Muscle of arm (tissue), 12 donors: ENCODE data around the gene UMAD1. TPM values are rescaled to one million over a fixed set of nuclear protein-coding genes. Genes with fewer than 3 reads are reported as not detected.
A peak's percentile ranks its signal among the peaks of the same experiment; 100 is the strongest.

Experiments used
- DNase-seq: peaks from one replicate; pipeline ENCODE4 v3.0.0-alpha.2; 2013
- polyA plus RNA-seq, 12 donors: library from polyadenylated mRNA; unstranded; fragments of 120-200 nt; gene quantifications; one replicate each; pipeline ENCODE4 v1.2.1, GENCODE V29; 2013; ENCODE audit not compliant: insufficient read length in 12 of 12

The UMAD1 gene
- polyA plus RNA-seq, 12 donors: 7.5 to 12.0 (median 9.4) TPM; not detected in 1

- no peak for DNase-seq
Observed at GRCh38 chr7:7883394-7883793, 242.8 kb downstream of the UMAD1 start.

DNA sequence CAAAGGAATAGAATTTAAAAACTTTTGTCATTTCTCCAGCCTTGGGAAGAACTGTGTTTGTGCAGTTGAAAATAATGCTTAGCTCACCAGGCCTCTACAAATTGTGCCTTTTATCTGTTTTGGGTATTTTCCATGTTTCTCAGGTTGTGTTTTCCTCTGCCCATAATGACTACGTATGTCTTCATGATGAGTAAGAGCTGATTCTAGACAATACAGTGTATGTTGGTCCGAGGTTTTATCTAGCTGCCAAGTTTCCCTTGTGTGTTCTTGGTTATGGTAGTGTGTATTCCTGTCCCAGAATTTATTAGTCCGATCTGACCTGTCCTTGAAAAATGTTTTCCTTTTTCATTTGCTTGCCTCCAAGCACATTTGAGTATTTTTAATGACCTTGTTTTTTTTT is 244.3 kb downstream of the UMAD1 start:
- no peak for DNase-seq

- no peak for DNase-seq
Observed at GRCh38 chr7:7889791-7890568, 249.4 kb downstream of the UMAD1 start.

GRCh38 chr7:7895004-7895650 is 254.6 kb downstream of the UMAD1 start:
- DNase-seq: peak; percentile 11

GRCh38 chr7:7895754-7896153 is 255.2 kb downstream of the UMAD1 start:
- DNase-seq: no peak

DNA sequence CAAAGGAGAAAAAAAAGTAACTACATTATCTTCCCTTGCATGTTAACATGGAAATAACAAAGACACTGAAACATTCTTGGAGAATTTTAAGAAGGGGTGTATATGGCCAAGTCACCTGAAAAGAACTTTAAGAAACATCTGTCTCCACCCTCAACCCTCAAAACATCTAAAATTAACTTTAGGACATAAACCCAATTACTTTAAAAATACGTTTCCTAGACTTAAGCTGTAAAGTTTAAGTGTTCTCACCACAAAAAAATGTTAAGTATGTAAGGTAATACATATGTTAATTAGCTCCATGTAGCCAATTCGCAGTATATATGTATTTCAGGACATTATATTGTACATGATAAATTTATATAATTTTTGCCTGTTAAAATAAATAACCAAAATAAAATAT is 257.0 kb downstream of the UMAD1 start:
- DNase-seq: no peak

DNA sequence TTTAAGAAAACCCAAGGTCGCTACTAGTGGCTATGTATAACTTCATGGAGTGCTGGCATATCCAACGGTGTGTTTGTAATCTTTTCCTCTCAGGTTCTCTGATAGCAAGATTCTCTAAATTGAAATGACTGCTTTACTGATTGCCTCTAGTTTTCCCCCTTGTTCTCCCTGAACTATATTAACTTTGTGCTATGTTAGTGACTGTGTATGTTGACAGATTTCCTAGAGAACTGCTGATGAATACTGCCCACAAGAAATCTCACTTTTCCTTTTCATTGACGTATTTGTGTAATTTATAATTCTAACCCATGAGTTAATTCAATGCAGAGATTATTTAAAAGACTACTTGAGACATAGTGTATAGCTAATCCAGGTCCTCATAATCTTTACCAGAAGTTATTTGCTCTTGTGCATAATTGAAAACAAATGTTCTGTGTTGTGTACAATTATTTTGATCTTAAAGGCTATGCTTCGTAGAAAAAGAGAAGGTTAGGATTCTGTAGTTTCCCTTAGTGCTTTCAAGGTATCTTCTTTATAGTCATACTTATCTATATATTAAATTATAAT is 257.5 kb downstream of the UMAD1 start:
- no peak for DNase-seq

GRCh38 chr7:7902845-7903244 is 262.3 kb downstream of the UMAD1 start:
- DNase-seq: no peak

DNA sequence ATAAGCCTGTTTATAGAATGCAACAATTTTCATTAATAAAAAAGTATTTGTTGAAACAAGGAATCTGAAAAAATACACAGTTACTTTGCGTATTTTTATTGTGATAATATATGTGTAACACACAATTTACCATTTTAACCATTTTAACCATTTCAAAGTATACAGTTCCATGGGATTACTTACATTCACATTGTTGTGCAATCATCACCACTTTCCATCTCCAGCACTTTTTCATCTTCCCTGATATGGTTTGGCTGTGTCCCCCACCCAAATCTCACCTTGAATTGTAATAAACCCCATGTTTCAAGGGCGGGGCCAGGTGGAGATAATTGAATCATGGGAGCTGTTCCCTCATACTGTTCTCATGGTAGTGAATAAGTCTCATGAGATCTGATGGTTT is 266.8 kb downstream of the UMAD1 start:
- no peak for DNase-seq

- DNase-seq: no peak
Observed at GRCh38 chr7:7908622-7909145, 268.1 kb downstream of the UMAD1 start.

DNA sequence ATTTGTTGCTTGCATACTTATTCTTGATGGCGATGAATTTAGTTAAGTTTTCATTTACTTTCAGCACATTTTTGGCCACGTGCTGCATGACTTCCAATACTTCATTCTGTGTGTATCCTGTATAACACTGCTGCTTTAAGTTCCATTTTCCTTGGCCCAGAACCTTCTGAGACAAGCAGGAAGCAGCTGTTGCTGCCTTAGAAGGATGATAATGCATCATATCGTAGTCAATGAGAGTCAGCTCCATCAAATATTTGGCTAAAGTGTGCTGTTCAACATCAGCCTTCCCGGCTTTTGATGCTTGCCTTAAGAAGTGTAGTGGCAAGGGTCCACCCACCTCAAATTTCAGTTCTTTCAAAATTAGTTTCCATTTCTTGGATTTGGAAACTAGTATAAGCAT is 268.8 kb downstream of the UMAD1 start:
- no peak for DNase-seq

DNA sequence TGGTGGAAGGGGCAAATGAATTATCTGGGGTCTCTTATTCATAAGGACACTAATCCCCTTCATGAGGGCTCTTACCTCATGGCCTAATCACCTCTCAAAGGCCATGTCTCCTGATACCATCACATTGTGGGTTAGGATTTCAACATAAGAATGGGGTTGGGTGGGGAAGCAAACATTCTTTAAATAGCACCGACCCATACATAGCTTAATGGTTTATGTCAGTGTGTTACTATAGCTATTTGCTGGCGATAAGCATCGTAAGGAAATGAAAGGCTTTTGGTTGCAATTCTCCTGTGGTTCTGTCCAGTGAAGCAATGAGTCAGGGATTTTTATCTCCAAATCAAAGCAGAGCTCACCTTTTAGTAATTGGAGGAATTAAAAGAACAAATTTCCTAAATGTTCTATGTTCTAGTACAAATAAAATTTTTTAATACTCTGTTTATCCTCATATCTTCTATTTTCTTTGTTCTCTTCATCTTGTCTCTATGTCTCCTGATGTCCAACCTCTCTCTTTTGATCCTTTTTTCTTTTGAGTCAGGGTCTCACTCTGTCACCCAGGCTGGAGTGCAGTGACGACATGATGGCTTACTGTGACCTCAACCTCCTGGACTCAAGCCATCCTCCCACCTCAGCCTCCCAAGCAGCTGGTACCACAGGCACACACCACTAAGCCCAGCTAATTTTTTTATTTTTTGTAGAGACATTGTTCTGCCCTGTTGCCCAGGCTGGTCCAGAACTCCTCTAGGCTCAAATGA is 271.0 kb downstream of the UMAD1 start:
- no peak for DNase-seq

DNA sequence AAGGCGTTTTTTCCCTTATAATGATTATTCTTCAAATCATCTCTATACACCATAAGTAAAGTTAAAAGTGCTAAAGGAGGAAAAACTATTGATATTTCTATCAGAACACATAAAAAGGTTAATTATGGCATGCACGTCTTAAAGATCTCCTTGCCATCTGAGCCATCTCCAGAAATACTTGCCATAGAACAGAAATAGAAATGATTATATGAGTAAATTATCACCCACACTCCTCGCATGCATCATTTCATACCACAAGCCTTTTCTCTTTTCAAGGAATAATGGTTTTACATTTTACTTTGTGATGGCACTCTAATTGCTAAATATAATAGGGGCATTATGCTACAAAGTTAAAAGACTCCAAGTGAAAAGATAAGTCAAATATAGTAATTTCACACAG is 272.4 kb downstream of the UMAD1 start:
- no peak for DNase-seq

DNA sequence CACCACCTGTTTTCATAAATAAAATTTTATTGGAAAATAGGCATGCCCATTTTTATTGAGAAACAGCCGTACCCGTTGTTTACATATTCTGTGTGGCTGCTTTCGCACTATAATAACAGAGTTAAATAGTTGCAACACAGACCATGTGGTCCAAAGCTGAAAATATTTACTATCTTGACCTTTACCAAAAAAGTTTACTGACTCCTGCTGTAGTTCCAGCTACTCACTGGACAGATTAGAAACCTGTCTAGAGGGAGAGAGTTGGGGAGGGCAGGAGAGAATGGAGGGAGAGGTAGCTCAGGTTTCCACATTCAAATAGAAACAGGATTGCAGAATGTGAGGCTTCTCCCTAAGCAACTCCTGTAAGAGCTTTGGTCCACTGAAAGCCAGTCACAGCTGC is 273.0 kb downstream of the UMAD1 start:
- DNase-seq: no peak

- DNase-seq: no peak
Observed at GRCh38 chr7:7914547-7914946, 274.0 kb downstream of the UMAD1 start.

- DNase-seq: no peak
Observed at GRCh38 chr7:7916064-7916463, 275.5 kb downstream of the UMAD1 start.

DNA sequence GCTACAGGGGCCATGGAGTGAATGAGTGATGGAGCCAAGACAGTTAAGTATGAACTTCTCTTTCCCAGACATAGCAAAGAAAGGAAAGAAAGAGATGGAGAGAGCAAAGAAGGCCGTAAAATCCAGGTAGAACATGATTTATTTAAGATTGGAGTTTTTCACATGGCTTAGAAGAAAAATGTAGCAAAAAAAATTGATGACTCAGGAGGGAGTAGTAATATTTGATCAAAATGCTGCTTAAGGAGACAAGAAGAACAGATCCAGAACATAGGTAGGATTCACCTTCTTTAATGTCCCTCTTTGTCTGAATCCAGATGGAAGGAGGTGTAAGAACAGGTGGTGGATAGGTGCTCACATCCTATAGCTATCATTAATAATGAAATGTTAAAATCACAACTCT is 277.0 kb downstream of the UMAD1 start:
- DNase-seq: no peak

DNA sequence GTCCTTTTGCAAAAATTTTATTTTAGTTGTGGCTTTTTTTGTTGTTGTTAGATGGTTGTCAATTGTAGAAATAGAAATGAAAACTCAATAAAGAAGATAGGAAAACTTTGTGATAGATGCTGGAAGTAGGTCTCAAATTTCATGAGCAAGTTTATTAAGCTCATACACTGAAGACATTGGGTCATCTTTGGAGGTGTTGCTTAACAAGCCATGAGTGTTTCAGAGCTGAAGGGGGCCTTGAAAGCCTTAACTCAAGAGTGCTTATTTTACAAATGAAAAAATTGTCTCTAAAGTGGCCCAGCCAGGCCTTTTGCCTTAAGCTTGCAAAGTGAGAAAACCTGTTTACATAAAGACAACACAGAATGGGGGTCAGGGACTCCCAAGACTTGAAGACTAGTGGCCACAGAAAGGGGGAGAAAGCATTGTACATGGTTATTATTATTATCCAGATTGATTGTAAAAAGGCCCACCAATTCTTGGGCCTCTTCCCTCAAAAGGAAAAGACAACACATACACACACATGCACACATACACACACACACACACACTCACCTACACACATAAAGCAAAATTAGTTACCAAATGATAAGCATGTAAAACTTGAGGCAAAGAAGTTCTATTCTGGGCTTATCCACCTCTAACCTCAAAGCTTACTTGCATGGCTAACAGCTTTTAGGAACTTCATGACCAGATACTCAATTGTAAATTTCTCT is 278.3 kb downstream of the UMAD1 start:
- no peak for DNase-seq

DNA sequence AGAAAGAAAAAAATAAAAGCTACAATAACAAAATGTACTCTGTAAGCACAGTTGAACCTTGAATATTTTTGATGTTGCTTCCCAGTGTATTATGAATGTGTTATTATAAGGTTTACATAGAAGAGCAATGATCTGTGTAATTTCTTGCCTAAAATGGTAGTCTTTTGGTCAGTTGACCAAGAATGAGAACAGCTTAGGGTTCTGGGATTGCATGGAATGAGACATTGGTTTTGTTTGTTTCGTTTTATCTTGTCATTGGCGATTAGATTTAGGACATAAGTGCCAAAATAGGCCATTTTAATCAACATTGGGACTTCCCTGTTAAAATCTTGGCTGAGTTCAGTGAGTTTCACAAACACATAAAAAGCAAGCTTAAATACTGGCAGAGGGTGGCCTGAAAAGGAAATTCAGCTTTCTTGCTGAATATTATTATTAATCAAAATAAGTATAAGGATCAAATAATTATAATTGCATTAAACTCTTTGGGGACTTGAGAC is 278.9 kb downstream of the UMAD1 start:
- no peak for DNase-seq

- no peak for DNase-seq
Observed at GRCh38 chr7:7920056-7920455, 279.5 kb downstream of the UMAD1 start.

GRCh38 chr7:7920481-7920880 is 279.9 kb downstream of the UMAD1 start:
- no peak for DNase-seq
